ENCODE results near the gene MTMR2.

The MTMR2 gene

GRCh38 chr11:95923728-95924413 lies at the start of gene MTMR2:
TSS of gene MTMR2 (minus strand) at chr11:95924107. CDS start at chr11:95923954, 153 bp downstream.
- no peak for TF ChIP-seq ZNF274 (IDR thresholded peaks at IDR 0.05; ENCODE audit: low read depth, low read length)
- H3K4me3 ChIP-seq (ENCODE audit: low read length): peak within 1 kb of the TSS; percentile 95

GRCh38 chr11:95972060-95972459 lies 48.2 kb upstream of the MTMR2 start:
- H3K4me3 ChIP-seq (ENCODE audit: low read length): no peak overlapping the region
- TF ChIP-seq ZNF274 (IDR thresholded peaks at IDR 0.05; ENCODE audit: low read depth, low read length): no peak

- TF ChIP-seq ZNF274 (IDR thresholded peaks at IDR 0.05; ENCODE audit: low read depth, low read length): no peak
- no peak overlapping the region for H3K4me3 ChIP-seq (ENCODE audit: low read length)
These were observed 44.7 kb upstream of the MTMR2 start for GRCh38 chr11:95968585-95968984.

GRCh38 chr11:95964281-95964680 lies 40.4 kb upstream of the MTMR2 start:
- no peak overlapping the region for H3K4me3 ChIP-seq (ENCODE audit: low read length)
- TF ChIP-seq ZNF274 (IDR thresholded peaks at IDR 0.05; ENCODE audit: low read depth, low read length): no peak

GRCh38 chr11:95961758-95962157 lies 37.9 kb upstream of the MTMR2 start:
- H3K4me3 ChIP-seq (ENCODE audit: low read length): no peak overlapping the region
- TF ChIP-seq ZNF274 (IDR thresholded peaks at IDR 0.05; ENCODE audit: low read depth, low read length): no peak

GRCh38 chr11:95950905-95951304 lies 27.0 kb upstream of the MTMR2 start:
- H3K4me3 ChIP-seq (ENCODE audit: low read length): no peak overlapping the region

GRCh38 chr11:95948637-95949036 lies 24.7 kb upstream of the MTMR2 start:
- no peak for TF ChIP-seq ZNF274 (IDR thresholded peaks at IDR 0.05; ENCODE audit: low read depth, low read length)
- no peak overlapping the region for H3K4me3 ChIP-seq (ENCODE audit: low read length)

More at GRCh38 chr11:95950905-95951304, 27.0 kb upstream of the MTMR2 start:
- no peak for TF ChIP-seq ZNF274 (IDR thresholded peaks at IDR 0.05; ENCODE audit: low read depth, low read length)

- TF ChIP-seq ZNF274 (IDR thresholded peaks at IDR 0.05; ENCODE audit: low read depth, low read length): no peak
- no peak overlapping the region for H3K4me3 ChIP-seq (ENCODE audit: low read length)
These were observed 20.7 kb upstream of the MTMR2 start for GRCh38 chr11:95944623-95945022.

- TF ChIP-seq ZNF274 (IDR thresholded peaks at IDR 0.05; ENCODE audit: low read depth, low read length): no peak
- H3K4me3 ChIP-seq (ENCODE audit: low read length): no peak overlapping the region
These were observed 19.6 kb upstream of the MTMR2 start for GRCh38 chr11:95943546-95943945.

- TF ChIP-seq ZNF274 (IDR thresholded peaks at IDR 0.05; ENCODE audit: low read depth, low read length): no peak
- H3K4me3 ChIP-seq (ENCODE audit: low read length): no peak overlapping the region
These were observed 15.2 kb upstream of the MTMR2 start for GRCh38 chr11:95939091-95939490.

GRCh38 chr11:95937358-95937757 lies 13.5 kb upstream of the MTMR2 start:
- TF ChIP-seq ZNF274 (IDR thresholded peaks at IDR 0.05; ENCODE audit: low read depth, low read length): no peak
- no peak overlapping the region for H3K4me3 ChIP-seq (ENCODE audit: low read length)

GRCh38 chr11:95933594-95933993 lies 9.7 kb upstream of the MTMR2 start:
- no peak overlapping the region for H3K4me3 ChIP-seq (ENCODE audit: low read length)
- no peak for TF ChIP-seq ZNF274 (IDR thresholded peaks at IDR 0.05; ENCODE audit: low read depth, low read length)

GRCh38 chr11:95931916-95932315 lies 8.0 kb upstream of the MTMR2 start:
- TF ChIP-seq ZNF274 (IDR thresholded peaks at IDR 0.05; ENCODE audit: low read depth, low read length): no peak
- H3K4me3 ChIP-seq (ENCODE audit: low read length): no peak overlapping the region

- TF ChIP-seq ZNF274 (IDR thresholded peaks at IDR 0.05; ENCODE audit: low read depth, low read length): no peak
- H3K4me3 ChIP-seq (ENCODE audit: low read length): no peak overlapping the region
These were observed 7.0 kb upstream of the MTMR2 start for GRCh38 chr11:95930948-95931347.

- TF ChIP-seq ZNF274 (IDR thresholded peaks at IDR 0.05; ENCODE audit: low read depth, low read length): no peak
- H3K4me3 ChIP-seq (ENCODE audit: low read length): no peak overlapping the region
These were observed 2.8 kb upstream of the MTMR2 start for GRCh38 chr11:95926726-95927125.

GRCh38 chr11:95925011-95925410 lies 1.1 kb upstream of the MTMR2 start:
- no peak for TF ChIP-seq ZNF274 (IDR thresholded peaks at IDR 0.05; ENCODE audit: low read depth, low read length)
- H3K4me3 ChIP-seq (ENCODE audit: low read length): peak overlapping the region; percentile 95; the same call in 1 of the 2 replicates
